ENCODE data around the gene SBNO2. TPM values are rescaled to one million over a fixed set of nuclear protein-coding genes. Genes with fewer than 3 reads are reported as not detected.
"Not testable (repeated sequence)": the region's sequence is repeated elsewhere in the genome, so short reads cannot be mapped to it uniquely, and the experiment has no call there.

SBNO2 gene
- total RNA-seq, 1 experiment from 2014 or later, result 51.8 TPM

- TF ChIP-seq CTCF (conservative IDR thresholded peaks at IDR 0.05; ENCODE audit: low read depth, low read length) (no peak), EZH2 (IDR thresholded peaks at IDR 0.05; ENCODE audit: borderline replicate concordance, low read depth, low read length, poor library complexity, severe bottlenecking) (no peak)
- POLR2A ChIA-PET (ENCODE audit: low non-redundant PET), result no interaction called here
- no peaks in the 10 kb centered on the region for H3K9me3 ChIP-seq (ENCODE audit: low read depth, low read length, poor library complexity, severe bottlenecking)
Measured at GRCh38 chr19:1130771-1131717, 43.0 kb downstream of the SBNO2 start.

GRCh38 chr19:1129535-1129934 is 44.5 kb downstream of the SBNO2 start:
- no peaks in the 10 kb centered on the region for H3K27me3 ChIP-seq (replicated peaks; ENCODE audit: insufficient read depth, low read depth, low read length, poor library complexity)
- DNase-seq (ENCODE audit: low spot score), result no peak
- H3K9me3 ChIP-seq (ENCODE audit: low read depth, low read length, poor library complexity, severe bottlenecking), result no peaks in the 10 kb centered on the region
- no peak overlapping the region for H3K4me3 ChIP-seq (ENCODE audit: low read depth, low read length, poor library complexity, severe bottlenecking)
- intact Hi-C loops (cut with micrococcal nuclease; ENCODE audit: unreplicated experiment), result no loop called here
- no peak for TF ChIP-seq EZH2 (IDR thresholded peaks at IDR 0.05; ENCODE audit: borderline replicate concordance, low read depth, low read length, poor library complexity, severe bottlenecking)
- TF ChIP-seq CTCF (conservative IDR thresholded peaks at IDR 0.05; ENCODE audit: low read depth, low read length), result no peak
- H3K36me3 ChIP-seq (ENCODE audit: insufficient read depth, low read length, poor library complexity, severe bottlenecking), result peaks cover 6% of the 10 kb centered on the region
- H3K27ac ChIP-seq (ENCODE audit: low read depth, low read length, poor library complexity, severe bottlenecking), result no peak overlapping the region
- no TSS peak for BruUV-seq (replicated peaks)
- H3K4me1 ChIP-seq (ENCODE audit: insufficient read depth, low read length, poor library complexity, severe bottlenecking), result peaks cover 24% of the 10 kb centered on the region
- CTCF ChIA-PET, result interaction anchor here (0.5 to 1.4 kb wide), 2 partner anchors 16 to 21 kb away, joined by 4 to 7 read pairs; no protein-coding TSS in a partner anchor
- POLR2A ChIA-PET (ENCODE audit: low non-redundant PET), result no interaction called here

More at GRCh38 chr19:1130771-1131717, 43.0 kb downstream of the SBNO2 start:
- intact Hi-C loops (cut with micrococcal nuclease; ENCODE audit: unreplicated experiment), result no loop called here
- Histone ChIP-seq H3K4me1 (ENCODE audit: insufficient read depth, low read length, poor library complexity, severe bottlenecking) (peaks cover 24% of the 10 kb centered on the region), H3K27me3 (replicated peaks; ENCODE audit: insufficient read depth, low read depth, low read length, poor library complexity) (no peaks in the 10 kb centered on the region), H3K27ac (ENCODE audit: low read depth, low read length, poor library complexity, severe bottlenecking) (peak overlapping the region; percentile 87), H3K36me3 (ENCODE audit: insufficient read depth, low read length, poor library complexity, severe bottlenecking) (peaks cover 6% of the 10 kb centered on the region), H3K4me3 (ENCODE audit: low read depth, low read length, poor library complexity, severe bottlenecking) (peak overlapping the region; percentile 49)
- CTCF ChIA-PET, result interaction anchor here (0.6 kb wide), 2 partner anchors 56 to 115 kb away, joined by 4 to 5 read pairs; no protein-coding TSS in a partner anchor
- no peak for DNase-seq (ENCODE audit: low spot score)
- no TSS peak for BruUV-seq (replicated peaks)

GRCh38 chr19:1129084-1129483 is 45.0 kb downstream of the SBNO2 start:
- DNase-seq (ENCODE audit: low spot score); H3K36me3 ChIP-seq (ENCODE audit: insufficient read depth, low read length, poor library complexity, severe bottlenecking); H3K27me3 ChIP-seq (replicated peaks; ENCODE audit: insufficient read depth, low read depth, low read length, poor library complexity); H3K27ac ChIP-seq (ENCODE audit: low read depth, low read length, poor library complexity, severe bottlenecking); H3K4me3 ChIP-seq (ENCODE audit: low read depth, low read length, poor library complexity, severe bottlenecking); POLR2A ChIA-PET (ENCODE audit: low non-redundant PET); intact Hi-C loops (cut with micrococcal nuclease; ENCODE audit: unreplicated experiment); BruUV-seq (replicated peaks); H3K9me3 ChIP-seq (ENCODE audit: low read depth, low read length, poor library complexity, severe bottlenecking): not testable (repeated sequence)
- CTCF ChIA-PET, result interaction anchor here (0.5 to 1.4 kb wide), 2 partner anchors 16 to 22 kb away, joined by 4 to 7 read pairs; no protein-coding TSS in a partner anchor
- H3K4me1 ChIP-seq (ENCODE audit: insufficient read depth, low read length, poor library complexity, severe bottlenecking), result peaks cover 24% of the 10 kb centered on the region
